Neural cell (in vitro differentiated cells): Measurements from ENCODE around the gene CDC37. TPM values are rescaled to one million over a fixed set of nuclear protein-coding genes. Genes with fewer than 3 reads are reported as not detected.

ENCODE experiments used
- H2AFZ ChIP-seq: fragments of 200-600, 300-800 bp; sonication (generic), shearing (Covaris generic); 2 replicates; pipeline ENCODE4 v1.6.0; 2014; ENCODE audit warnings: low read depth, mild to moderate bottlenecking, antibody characterized with exemption, low read length, moderate library complexity
- H3F3A ChIP-seq: fragments of 200-600 bp; shearing (Covaris generic); 2 replicates; pipeline ENCODE4 v1.6.1; 2016; ENCODE audit warnings: mild to moderate bottlenecking, moderate library complexity, mixed read lengths, antibody characterized with exemption, low read length; ENCODE audit not compliant: insufficient read depth, poor library complexity, severe bottlenecking
- H3K27ac ChIP-seq: fragments of 200-600, 300-800 bp; sonication (generic), shearing (Covaris generic); 2 replicates; pipeline ENCODE4 v1.5.1; 2014; ENCODE audit warnings: mild to moderate bottlenecking, low read length, moderate library complexity
- H3K27me3 ChIP-seq: fragments of 300-800, 200-600 bp; sonication (generic), shearing (Covaris generic); 2 replicates; pipeline ENCODE4 v1.6.0; 2014; ENCODE audit warnings: mild to moderate bottlenecking, low read depth, low read length, moderate library complexity; ENCODE audit not compliant: insufficient read depth
- H3K36me3 ChIP-seq: fragments of 300-800, 200-600 bp; sonication (generic), shearing (Covaris generic); 2 replicates; pipeline ENCODE4 v1.5.1; 2014; ENCODE audit warnings: mild to moderate bottlenecking, antibody characterized with exemption, low read length, moderate library complexity; ENCODE audit not compliant: insufficient read depth
- H3K4me2 ChIP-seq: fragments of 300-800, 200-600 bp; sonication (generic), shearing (Covaris generic); 2 replicates; pipeline ENCODE4 v1.6.0; 2014; ENCODE audit warnings: mild to moderate bottlenecking, low read length
- H3K4me3 ChIP-seq: fragments of 300-800, 200-600 bp; sonication (generic), shearing (Covaris generic); 2 replicates; pipeline ENCODE4 v1.5.1; 2014; ENCODE audit warnings: mild to moderate bottlenecking, low read length, moderate library complexity
- H3K79me2 ChIP-seq: fragments of 200-600 bp; shearing (Covaris generic); replicated peaks from 2 replicates; pipeline ENCODE4 v1.6.0; 2014; ENCODE audit warnings: mild to moderate bottlenecking, low read length, moderate library complexity; ENCODE audit not compliant: insufficient read depth
- H3K9ac ChIP-seq: fragments of 300-800, 200-600 bp; sonication (generic), shearing (Covaris generic); 2 replicates; pipeline ENCODE4 v1.6.1; 2016; ENCODE audit warnings: mild to moderate bottlenecking, low read length, mixed read lengths
- H3K9me2 ChIP-seq: fragments of 200-600 bp; shearing (Covaris generic); 2 replicates; pipeline ENCODE4 v1.6.1; 2016; ENCODE audit warnings: mild to moderate bottlenecking, low read length, mixed read lengths; ENCODE audit not compliant: insufficient read depth
- H3K9me3 ChIP-seq: fragments of 200-600, 300-800 bp; sonication (generic), shearing (Covaris generic); 2 replicates; pipeline ENCODE4 v1.6.1; 2016; ENCODE audit warnings: mild to moderate bottlenecking, mixed run types, low read length, moderate library complexity, mixed read lengths
- H4K20me1 ChIP-seq: fragments of 200-600 bp; shearing (Covaris generic); 2 replicates; pipeline ENCODE4 v1.6.1; 2016; ENCODE audit warnings: mild to moderate bottlenecking, mixed run types; ENCODE audit not compliant: insufficient read depth
- EP300 ChIP-seq: fragments of 450-650 bp; conservative IDR thresholded peaks from 2 replicates; pipeline ENCODE4 v1.6.1; 2014; ENCODE audit warnings: antibody characterized with exemption, mild to moderate bottlenecking, moderate library complexity; ENCODE audit not compliant: poor library complexity, severe bottlenecking
- EZH2 ChIP-seq: fragments of 200-600, 300-800 bp; shearing (Covaris generic), sonication (generic); IDR thresholded peaks from 2 replicates; pipeline ENCODE4 v1.6.1; 2014; ENCODE audit warnings: antibody characterized with exemption, low read length, borderline replicate concordance, mild to moderate bottlenecking; ENCODE audit not compliant: insufficient read depth, poor library complexity, severe bottlenecking
- MXI1 ChIP-seq: fragments of 450-650 bp; conservative IDR thresholded peaks from 2 replicates; pipeline ENCODE4 v1.6.1; 2014; ENCODE audit warnings: antibody characterized with exemption, mild to moderate bottlenecking; ENCODE audit not compliant: poor library complexity, severe bottlenecking
- POLR2AphosphoS5 ChIP-seq: IDR thresholded peaks from 2 replicates; pipeline ENCODE4 v1.6.1; 2012
- RAD21 ChIP-seq: fragments of 450-650 bp; conservative IDR thresholded peaks from 2 replicates; pipeline ENCODE4 v1.6.1; 2014; ENCODE audit warnings: antibody characterized with exemption, mild to moderate bottlenecking, moderate library complexity
- SMC3 ChIP-seq: fragments of 450-650 bp; conservative IDR thresholded peaks from 2 replicates; pipeline ENCODE4 v1.6.1; 2014; ENCODE audit warnings: antibody characterized with exemption, mild to moderate bottlenecking, moderate library complexity; ENCODE audit not compliant: poor library complexity
- TAF1 ChIP-seq: IDR thresholded peaks from 2 replicates; pipeline ENCODE4 v1.6.1; 2012; ENCODE audit warnings: low read depth
- polyA plus RNA-seq: library from polyadenylated mRNA; depleted of rRNA; stranded (reverse); fragments of >200 nt; gene quantifications from 2 replicates; pipeline ENCODE4 v1.2.3, GENCODE V29; 2014
- TF ChIP-seq, protein P1 (sequence below): IDR thresholded peaks from 2 replicates; pipeline ENCODE4 v1.6.1; 2012; ENCODE audit warnings: borderline replicate concordance
- TF ChIP-seq, protein P2 (sequence below): fragments of 450-650 bp; IDR thresholded peaks from 2 replicates; pipeline ENCODE4 v1.5.1; 2014; ENCODE audit warnings: antibody characterized with exemption, mild to moderate bottlenecking, moderate library complexity; ENCODE audit not compliant: poor library complexity, severe bottlenecking

CDC37 gene
- polyA plus RNA-seq, 1 donor from 2014 or later, result 359 TPM

- Histone ChIP-seq H3K4me2 (peak within 1 kb of the TSS; percentile 60), H3K27ac (no peak within 1 kb of the TSS), H2AFZ (no peak within 1 kb of the TSS), H3K9me2 (no peaks in the 10 kb centered on the region), H3K79me2 (no peaks in the 10 kb centered on the region), H3K9ac (peak within 1 kb of the TSS; percentile 50), H4K20me1 (no peaks in the 10 kb centered on the region), H3K9me3 (no peaks in the 10 kb centered on the region), H3K4me3 (peak within 1 kb of the TSS; percentile 71), H3K36me3 (no peaks in the 10 kb centered on the region), H3K27me3 (peaks cover 97% of the 10 kb centered on the region), H3F3A (peaks cover 5% of the 10 kb centered on the region)
- TF ChIP-seq, protein P1, sequence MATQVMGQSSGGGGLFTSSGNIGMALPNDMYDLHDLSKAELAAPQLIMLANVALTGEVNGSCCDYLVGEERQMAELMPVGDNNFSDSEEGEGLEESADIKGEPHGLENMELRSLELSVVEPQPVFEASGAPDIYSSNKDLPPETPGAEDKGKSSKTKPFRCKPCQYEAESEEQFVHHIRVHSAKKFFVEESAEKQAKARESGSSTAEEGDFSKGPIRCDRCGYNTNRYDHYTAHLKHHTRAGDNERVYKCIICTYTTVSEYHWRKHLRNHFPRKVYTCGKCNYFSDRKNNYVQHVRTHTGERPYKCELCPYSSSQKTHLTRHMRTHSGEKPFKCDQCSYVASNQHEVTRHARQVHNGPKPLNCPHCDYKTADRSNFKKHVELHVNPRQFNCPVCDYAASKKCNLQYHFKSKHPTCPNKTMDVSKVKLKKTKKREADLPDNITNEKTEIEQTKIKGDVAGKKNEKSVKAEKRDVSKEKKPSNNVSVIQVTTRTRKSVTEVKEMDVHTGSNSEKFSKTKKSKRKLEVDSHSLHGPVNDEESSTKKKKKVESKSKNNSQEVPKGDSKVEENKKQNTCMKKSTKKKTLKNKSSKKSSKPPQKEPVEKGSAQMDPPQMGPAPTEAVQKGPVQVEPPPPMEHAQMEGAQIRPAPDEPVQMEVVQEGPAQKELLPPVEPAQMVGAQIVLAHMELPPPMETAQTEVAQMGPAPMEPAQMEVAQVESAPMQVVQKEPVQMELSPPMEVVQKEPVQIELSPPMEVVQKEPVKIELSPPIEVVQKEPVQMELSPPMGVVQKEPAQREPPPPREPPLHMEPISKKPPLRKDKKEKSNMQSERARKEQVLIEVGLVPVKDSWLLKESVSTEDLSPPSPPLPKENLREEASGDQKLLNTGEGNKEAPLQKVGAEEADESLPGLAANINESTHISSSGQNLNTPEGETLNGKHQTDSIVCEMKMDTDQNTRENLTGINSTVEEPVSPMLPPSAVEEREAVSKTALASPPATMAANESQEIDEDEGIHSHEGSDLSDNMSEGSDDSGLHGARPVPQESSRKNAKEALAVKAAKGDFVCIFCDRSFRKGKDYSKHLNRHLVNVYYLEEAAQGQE, result no peak
- TF ChIP-seq, protein P2, sequence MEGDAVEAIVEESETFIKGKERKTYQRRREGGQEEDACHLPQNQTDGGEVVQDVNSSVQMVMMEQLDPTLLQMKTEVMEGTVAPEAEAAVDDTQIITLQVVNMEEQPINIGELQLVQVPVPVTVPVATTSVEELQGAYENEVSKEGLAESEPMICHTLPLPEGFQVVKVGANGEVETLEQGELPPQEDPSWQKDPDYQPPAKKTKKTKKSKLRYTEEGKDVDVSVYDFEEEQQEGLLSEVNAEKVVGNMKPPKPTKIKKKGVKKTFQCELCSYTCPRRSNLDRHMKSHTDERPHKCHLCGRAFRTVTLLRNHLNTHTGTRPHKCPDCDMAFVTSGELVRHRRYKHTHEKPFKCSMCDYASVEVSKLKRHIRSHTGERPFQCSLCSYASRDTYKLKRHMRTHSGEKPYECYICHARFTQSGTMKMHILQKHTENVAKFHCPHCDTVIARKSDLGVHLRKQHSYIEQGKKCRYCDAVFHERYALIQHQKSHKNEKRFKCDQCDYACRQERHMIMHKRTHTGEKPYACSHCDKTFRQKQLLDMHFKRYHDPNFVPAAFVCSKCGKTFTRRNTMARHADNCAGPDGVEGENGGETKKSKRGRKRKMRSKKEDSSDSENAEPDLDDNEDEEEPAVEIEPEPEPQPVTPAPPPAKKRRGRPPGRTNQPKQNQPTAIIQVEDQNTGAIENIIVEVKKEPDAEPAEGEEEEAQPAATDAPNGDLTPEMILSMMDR, result peak; percentile 63
- TF ChIP-seq POLR2AphosphoS5 (peak; percentile 68), EP300 (no peak), MXI1 (no peak), EZH2 (no peak), RAD21 (no peak), SMC3 (no peak), TAF1 (no peak)
Measured at GRCh38 chr19:10420444-10421239, 17.3 kb upstream of the CDC37 start, which contains the start of gene PDE4A. Gene PDE4A, plus strand, starts transcription at chr19:10420538. Its CDS starts 227 bp downstream, at chr19:10420765.

GRCh38 chr19:10419646-10420443 lies 16.5 kb upstream of the CDC37 start:
- Histone ChIP-seq H3K36me3 (no peaks in the 10 kb centered on the region), H3F3A (peaks cover 5% of the 10 kb centered on the region), H3K27me3 (peaks cover 97% of the 10 kb centered on the region), H3K9ac (peak overlapping the region; percentile 50), H3K79me2 (no peaks in the 10 kb centered on the region), H3K4me2 (peak overlapping the region; percentile 60), H3K9me3 (no peaks in the 10 kb centered on the region), H3K4me3 (peak overlapping the region; percentile 68), H4K20me1 (no peaks in the 10 kb centered on the region), H3K27ac (no peak overlapping the region), H2AFZ (no peak overlapping the region), H3K9me2 (no peaks in the 10 kb centered on the region)
- peak; percentile 43 for TF ChIP-seq POLR2AphosphoS5
- no peak for TF ChIP-seq TAF1
- TF ChIP-seq MXI1, result peak; percentile 96
